Stimulated activated CD8-positive, alpha-beta memory T cell treated with anti-CD3 and anti-CD28 coated beads, Interleukin-12 subunit alpha, Interleukin-12 subunit beta, amount 100 ng/mL, for 24 hours (primary cell): ENCODE results near the gene C2CD2.

Experiments
- DNase-seq: peaks from one replicate; pipeline ENCODE4 v3.0.0-alpha.2; 2020; ENCODE audit errors: extremely low read depth

C2CD2 gene

GRCh38 chr21:41887667-41888066 is 66.2 kb downstream of the C2CD2 start:
- no peak for DNase-seq

- DNase-seq: no peak
Observed at GRCh38 chr21:41886328-41886727, 67.5 kb downstream of the C2CD2 start.

GRCh38 chr21:41885341-41886024 is 68.3 kb downstream of the C2CD2 start:
- no peak for DNase-seq

GRCh38 chr21:41884501-41885030 is 69.3 kb downstream of the C2CD2 start:
- DNase-seq: no peak

- no peak for DNase-seq
Observed at GRCh38 chr21:41883582-41883981, 70.2 kb downstream of the C2CD2 start.

- DNase-seq: no peak
Observed at GRCh38 chr21:41881051-41881450, 72.8 kb downstream of the C2CD2 start.

- no peak for DNase-seq
Observed at GRCh38 chr21:41880153-41880552, 73.7 kb downstream of the C2CD2 start.

- peak; percentile 82 for DNase-seq
Observed at GRCh38 chr21:41879190-41879998, 74.4 kb downstream of the C2CD2 start, which contains the start of gene PRDM15. TSS of gene PRDM15 (minus strand) at chr21:41879344. CDS start at chr21:41860363, 18,981 bp downstream.

- peak; percentile 59 for DNase-seq
Observed at GRCh38 chr21:41878831-41879189, 75.0 kb downstream of the C2CD2 start.

- no peak for DNase-seq
Observed at GRCh38 chr21:41877901-41878830, 75.7 kb downstream of the C2CD2 start.

- no peak for DNase-seq
Observed at GRCh38 chr21:41876928-41877652, 76.7 kb downstream of the C2CD2 start.

- DNase-seq: no peak
Observed at GRCh38 chr21:41876396-41876795, 77.4 kb downstream of the C2CD2 start.

- no peak for DNase-seq
Observed at GRCh38 chr21:41875086-41875485, 78.7 kb downstream of the C2CD2 start.

- no peak for DNase-seq
Observed at GRCh38 chr21:41874611-41875010, 79.2 kb downstream of the C2CD2 start.

GRCh38 chr21:41873426-41873825 is 80.4 kb downstream of the C2CD2 start:
- DNase-seq: no peak

- no peak for DNase-seq
Observed at GRCh38 chr21:41873005-41873404, 80.8 kb downstream of the C2CD2 start.

GRCh38 chr21:41871293-41872030 is 82.4 kb downstream of the C2CD2 start:
- DNase-seq: no peak

- DNase-seq: no peak
Observed at GRCh38 chr21:41869771-41870170, 84.0 kb downstream of the C2CD2 start.

- no peak for DNase-seq
Observed at GRCh38 chr21:41868062-41868710, 85.6 kb downstream of the C2CD2 start.

- DNase-seq: no peak
Observed at GRCh38 chr21:41867313-41867712, 86.5 kb downstream of the C2CD2 start.
